GM15510 (cell line): ENCODE results near the gene PRDX2.
A peak's percentile ranks its signal among the peaks of the same experiment; 100 is the strongest.

Source experiments
- POLR2A ChIP-seq: IDR thresholded peaks from 3 replicates; pipeline ENCODE4 v1.6.1; 2011; ENCODE audit warnings: borderline replicate concordance; ENCODE audit not compliant: insufficient read length; ENCODE audit errors: extremely low read depth

The PRDX2 gene

DNA sequence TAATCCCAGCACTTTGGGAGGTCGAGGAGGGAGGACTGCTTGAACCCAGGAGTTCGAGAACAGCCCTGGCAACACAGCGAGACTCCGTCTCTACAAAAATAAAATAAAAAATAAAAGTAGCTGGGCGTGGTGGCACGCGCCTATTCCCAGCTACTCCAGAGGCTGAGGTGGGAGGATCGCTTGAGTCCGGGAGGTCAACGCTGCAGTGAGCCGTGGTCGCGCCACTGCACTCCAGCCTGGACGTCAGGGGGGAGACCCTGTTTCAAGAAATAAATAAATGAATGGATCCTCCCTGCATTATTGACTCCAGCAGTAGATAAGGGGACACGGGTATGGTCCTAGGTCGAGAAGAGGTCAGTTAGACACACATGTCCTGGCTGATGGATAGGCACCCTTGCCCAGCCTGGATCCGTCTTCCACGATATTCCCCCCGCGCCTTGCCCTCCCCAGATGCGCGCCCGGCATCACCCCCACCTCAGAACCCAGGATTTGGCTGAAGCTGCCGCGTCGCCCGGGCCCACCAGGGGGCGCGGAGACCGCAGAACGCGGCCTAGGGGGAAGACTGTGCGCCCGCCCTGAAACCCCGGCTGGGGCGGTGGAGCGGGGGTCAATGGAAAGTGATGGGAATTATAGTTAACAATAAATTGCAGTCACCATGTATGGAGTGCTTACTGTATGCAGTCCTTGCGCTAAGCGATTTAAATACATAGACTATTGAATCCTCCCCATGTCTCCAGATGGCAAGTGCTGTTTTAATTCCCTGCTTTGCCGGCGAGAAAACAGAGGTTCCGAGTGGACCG lies 24.2 kb downstream of the PRDX2 start:
- no peak for TF ChIP-seq POLR2A

DNA sequence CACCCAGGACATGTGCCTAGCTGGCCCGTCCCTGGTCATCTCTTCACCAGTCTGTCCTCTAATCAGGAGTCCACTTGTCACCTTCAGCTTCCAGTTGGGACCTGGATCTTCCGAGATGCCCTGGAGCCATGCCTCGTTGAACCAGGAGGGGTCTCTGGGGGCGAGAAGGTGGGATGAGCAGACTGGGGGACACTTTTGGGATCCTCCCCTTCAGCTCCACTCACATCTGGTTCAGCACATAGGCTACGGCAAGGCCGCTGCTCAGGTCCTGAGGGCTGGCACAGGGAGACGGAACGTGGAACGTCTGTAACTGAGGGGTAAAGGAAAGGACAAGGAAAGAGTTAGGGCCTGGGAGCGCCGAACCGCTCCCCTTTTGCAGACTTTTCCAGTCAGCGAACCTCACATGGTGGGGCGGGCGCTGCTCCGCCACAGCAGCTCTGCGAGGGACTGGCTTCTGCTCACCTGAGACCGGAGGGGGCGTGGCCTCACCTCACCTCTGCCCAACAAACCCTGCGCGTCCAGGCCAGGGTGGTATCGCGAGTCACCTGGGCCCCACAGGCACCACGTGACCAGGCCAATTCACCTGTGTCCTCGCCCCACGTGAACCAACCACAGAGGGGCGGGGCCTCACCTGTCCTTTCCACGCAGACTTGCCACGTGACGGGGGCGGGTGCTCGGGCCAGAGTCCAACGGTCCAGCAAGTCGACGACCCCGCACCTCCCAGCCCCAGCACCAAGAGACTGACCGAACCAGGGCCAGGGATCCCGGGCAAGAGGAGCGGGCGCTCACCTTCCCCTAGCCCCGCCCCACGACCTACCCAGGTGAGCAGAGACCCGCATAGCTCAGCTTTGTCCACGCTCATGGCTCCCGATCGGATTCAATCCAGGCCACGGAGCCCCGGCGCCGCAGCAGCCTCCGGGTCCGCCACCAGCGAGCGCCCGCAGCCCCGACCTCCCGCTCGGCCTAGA lies 26.7 kb downstream of the PRDX2 start, which contains the start of gene HOOK2:
Gene HOOK2, minus strand, starts transcription at position 965 of the 968 bp plus-strand sequence. Its CDS starts 103 bp downstream, at position 862.
- TF ChIP-seq POLR2A, result peak; percentile 30

- TF ChIP-seq POLR2A, result no peak
These were observed 28.0 kb downstream of the PRDX2 start for GRCh38 chr19:12773571-12773970.

GRCh38 chr19:12772323-12772722 lies 29.3 kb downstream of the PRDX2 start:
- no peak for TF ChIP-seq POLR2A

DNA sequence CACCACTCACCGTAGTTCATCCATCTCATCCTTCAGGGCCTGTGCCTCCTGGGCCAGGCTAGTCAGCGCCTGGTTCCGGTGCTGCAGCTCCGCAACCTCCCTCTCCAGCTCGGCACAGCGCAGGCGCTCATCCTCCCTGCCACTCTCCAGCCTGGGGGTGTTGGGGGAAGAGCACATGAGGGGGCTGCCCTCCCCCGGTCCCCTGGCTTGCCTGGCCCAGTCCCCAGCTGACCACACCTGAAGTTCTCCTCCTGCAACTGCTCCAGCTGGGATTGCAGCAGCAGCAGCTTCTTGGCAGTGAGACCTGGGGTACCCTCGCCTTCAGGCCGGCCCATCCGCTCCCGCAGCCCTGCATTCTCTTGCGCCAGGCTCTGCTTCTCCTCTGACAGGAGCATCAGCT lies 30.7 kb downstream of the PRDX2 start:
- no peak for TF ChIP-seq POLR2A

GRCh38 chr19:12769689-12770088 lies 31.9 kb downstream of the PRDX2 start:
- TF ChIP-seq POLR2A, result no peak

DNA sequence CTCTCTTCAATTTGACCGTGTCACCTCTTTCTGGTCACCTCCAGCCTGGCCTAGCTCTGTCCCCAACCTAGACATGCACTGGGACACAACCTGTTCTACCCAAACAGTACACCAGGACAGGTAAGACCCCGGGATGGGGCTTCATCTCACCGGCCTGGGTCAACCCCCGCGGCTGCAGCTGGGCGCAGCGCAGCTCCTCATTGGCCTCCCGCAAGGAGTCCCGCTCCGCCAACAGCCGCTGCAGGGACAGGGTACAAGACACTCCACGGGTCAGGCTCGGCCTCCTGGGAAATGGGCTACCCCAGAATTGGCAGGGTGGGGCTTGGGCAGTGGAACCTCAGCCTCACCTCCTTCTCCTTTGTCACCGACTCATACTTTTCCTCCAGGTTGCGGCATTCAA lies 33.9 kb downstream of the PRDX2 start:
- TF ChIP-seq POLR2A, result no peak

DNA sequence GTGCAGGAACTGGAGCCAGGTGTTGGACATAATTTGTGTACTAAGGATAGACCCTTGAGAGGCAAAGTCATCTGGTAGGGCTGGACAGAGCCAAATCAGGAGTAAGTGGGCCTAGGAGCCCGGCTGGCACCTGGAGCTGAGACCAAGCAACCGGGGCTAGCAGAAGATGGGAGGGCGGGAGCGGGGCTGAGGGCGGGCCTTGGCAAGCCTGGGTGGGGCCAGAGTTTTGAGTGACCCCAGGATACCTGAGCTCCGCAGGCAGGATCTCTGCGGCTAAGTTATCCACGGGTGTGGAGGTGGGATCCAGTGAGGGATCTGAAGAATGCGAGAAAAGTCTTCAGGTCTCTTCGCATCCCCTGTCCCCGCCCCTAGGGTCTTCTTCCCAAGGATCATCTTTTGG lies 34.5 kb downstream of the PRDX2 start:
- TF ChIP-seq POLR2A, result no peak

GRCh38 chr19:12766051-12766521 lies 35.5 kb downstream of the PRDX2 start:
- TF ChIP-seq POLR2A, result no peak

GRCh38 chr19:12764698-12765097 lies 36.9 kb downstream of the PRDX2 start:
- TF ChIP-seq POLR2A, result no peak

- no peak for TF ChIP-seq POLR2A
These were observed 38.5 kb downstream of the PRDX2 start for GRCh38 chr19:12763100-12763499.

DNA sequence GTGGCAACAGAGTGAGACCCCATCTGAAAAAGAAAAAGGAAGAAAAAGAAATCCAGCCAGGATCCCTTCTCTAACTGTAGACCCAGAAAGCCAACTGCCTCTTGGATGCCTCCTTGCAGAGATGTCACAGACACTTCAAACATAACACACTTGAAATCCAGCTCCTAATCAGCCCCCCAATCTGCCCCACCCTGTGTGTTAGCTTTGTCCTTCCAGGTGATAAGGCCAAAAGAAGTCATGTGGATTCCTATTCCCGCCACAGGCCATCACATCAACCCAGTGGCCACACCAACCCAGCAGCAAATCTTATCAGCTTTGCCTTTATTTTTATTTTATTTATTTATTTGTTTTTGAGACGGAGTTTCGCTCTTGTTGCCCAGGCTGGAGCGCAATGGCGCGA lies 41.9 kb downstream of the PRDX2 start:
- no peak for TF ChIP-seq POLR2A

- TF ChIP-seq POLR2A, result no peak
These were observed 43.9 kb downstream of the PRDX2 start for GRCh38 chr19:12757544-12758274.

DNA sequence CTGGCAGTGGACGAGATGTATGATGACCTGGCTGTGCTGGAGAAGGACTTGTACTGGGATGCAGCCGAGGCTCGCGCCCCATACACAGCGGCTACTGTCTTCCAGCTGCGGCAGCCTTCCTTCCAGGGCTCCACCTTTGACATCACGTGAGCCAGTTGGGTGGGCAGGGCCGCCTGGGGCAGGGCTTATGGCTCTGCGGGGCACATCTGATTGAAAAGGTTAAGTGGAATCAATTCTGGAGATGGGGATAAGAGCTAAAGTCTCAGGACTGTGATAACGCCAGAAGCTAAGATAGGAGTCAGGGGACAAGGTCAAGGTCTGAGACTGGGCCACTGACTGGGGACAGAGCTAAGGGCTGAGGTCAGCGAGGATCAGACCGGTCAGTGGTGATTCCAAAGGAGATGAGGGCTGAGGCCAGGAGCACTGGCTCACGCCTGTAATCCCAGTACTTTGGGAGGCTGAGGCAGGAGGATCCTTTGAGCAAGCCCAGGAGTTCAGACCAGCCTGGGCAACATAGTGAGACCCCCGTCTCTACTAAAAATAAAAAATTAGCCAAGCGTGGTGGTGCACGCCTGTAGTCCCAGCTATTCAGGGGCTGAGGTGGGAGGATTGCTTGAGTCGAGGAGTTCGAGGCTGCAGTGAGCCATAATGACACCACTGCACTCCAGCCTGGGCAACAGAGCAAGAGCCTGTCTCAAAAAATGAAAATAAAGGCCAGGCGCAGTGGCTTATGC lies 45.3 kb downstream of the PRDX2 start:
- TF ChIP-seq POLR2A, result no peak
